ENCODE measurements around the gene MRPL55.

GRCh38 chr1:228108742-228109072 lies 392 bp downstream of the MRPL55 start:
- TF ChIP-seq EZH2phosphoT487 (IDR thresholded peaks at IDR 0.05; ENCODE audit: insufficient read depth, low read depth) (no peak), EZH2 (IDR thresholded peaks at IDR 0.05; ENCODE audit: insufficient read depth, poor library complexity, severe bottlenecking) (no peak)
